Measurements from ENCODE around the gene GCK.

Gene GCK

GRCh38 chr7:44222776-44223261 is 33.6 kb upstream of the GCK start:
- DNase-seq (ENCODE audit: low spot score), result no peak

GRCh38 chr7:44222074-44222473 is 32.8 kb upstream of the GCK start:
- DNase-seq (ENCODE audit: low spot score), result no peak

- no peak for DNase-seq (ENCODE audit: low spot score)
These were observed 32.1 kb upstream of the GCK start for GRCh38 chr7:44221231-44221791.

GRCh38 chr7:44220358-44221112 is 31.3 kb upstream of the GCK start:
- DNase-seq (ENCODE audit: low spot score), result no peak

GRCh38 chr7:44220046-44220357 is 30.8 kb upstream of the GCK start:
- no peak for DNase-seq (ENCODE audit: low spot score)

- DNase-seq (ENCODE audit: low spot score), result no peak
These were observed 30.3 kb upstream of the GCK start for GRCh38 chr7:44219371-44220045.

GRCh38 chr7:44218418-44219201 is 29.4 kb upstream of the GCK start:
- no peak for DNase-seq (ENCODE audit: low spot score)

- DNase-seq (ENCODE audit: low spot score), result no peak
These were observed 28.7 kb upstream of the GCK start for GRCh38 chr7:44217852-44218402.

GRCh38 chr7:44217223-44217714 is 28.0 kb upstream of the GCK start:
- no peak for DNase-seq (ENCODE audit: low spot score)

- no peak for DNase-seq (ENCODE audit: low spot score)
These were observed 27.4 kb upstream of the GCK start for GRCh38 chr7:44216521-44217222.

- DNase-seq (ENCODE audit: low spot score), result no peak
These were observed 26.8 kb upstream of the GCK start for GRCh38 chr7:44216019-44216418.

GRCh38 chr7:44215531-44215930 is 26.3 kb upstream of the GCK start:
- no peak for DNase-seq (ENCODE audit: low spot score)

GRCh38 chr7:44213877-44214388 is 24.7 kb upstream of the GCK start:
- DNase-seq (ENCODE audit: low spot score), result no peak

- DNase-seq (ENCODE audit: low spot score), result no peak
These were observed 24.1 kb upstream of the GCK start for GRCh38 chr7:44213206-44213876.

GRCh38 chr7:44212581-44213184 is 23.4 kb upstream of the GCK start:
- no peak for DNase-seq (ENCODE audit: low spot score)

- peak; percentile 76 for DNase-seq (ENCODE audit: low spot score)
These were observed 22.8 kb upstream of the GCK start for GRCh38 chr7:44212018-44212417.

- DNase-seq (ENCODE audit: low spot score), result no peak
These were observed 22.0 kb upstream of the GCK start for GRCh38 chr7:44211126-44211675.

GRCh38 chr7:44210107-44210506 is 20.9 kb upstream of the GCK start:
- peak; percentile 43 for DNase-seq (ENCODE audit: low spot score)

GRCh38 chr7:44208085-44208484 is 18.8 kb upstream of the GCK start:
- DNase-seq (ENCODE audit: low spot score), result no peak

GRCh38 chr7:44206008-44206407 is 16.8 kb upstream of the GCK start:
- DNase-seq (ENCODE audit: low spot score), result no peak

All from globus pallidus (tissue), 1 donor.